GM23248 (cell line): Measurements from ENCODE around the gene LRRC45.

Experiments
- EZH2 ChIP-seq: fragments of 200-600 bp; sonication (generic); IDR thresholded peaks from 2 replicates; pipeline ENCODE4 v1.6.1; 2018; ENCODE audit warnings: antibody characterized with exemption, mild to moderate bottlenecking; ENCODE audit not compliant: insufficient read depth, poor library complexity, severe bottlenecking
- EZH2phosphoT487 ChIP-seq: fragments of 200-600 bp; sonication (generic); IDR thresholded peaks from 2 replicates; pipeline ENCODE4 v1.6.1; 2018; ENCODE audit warnings: antibody characterized with exemption, moderate library complexity, mild to moderate bottlenecking, low read depth; ENCODE audit not compliant: insufficient read depth

GRCh38 chr17:82013341-82013740, 9.8 kb upstream of the LRRC45 start:
- no peak for TF ChIP-seq EZH2phosphoT487
- TF ChIP-seq EZH2: no peak
